ENCODE results near the gene CREBZF. TPM values are rescaled to one million over a fixed set of nuclear protein-coding genes. Genes with fewer than 3 reads are reported as not detected.

The CREBZF gene
- total RNA-seq, 2 experiments from 2014 or later, result 82.1 to 120 TPM

- peaks cover 16% of the 10 kb centered on the region for H3K79me2 ChIP-seq (ENCODE audit: insufficient read depth, low read depth, low read length)
- H3K27ac ChIP-seq (ENCODE audit: low read depth, low read length, poor library complexity, severe bottlenecking), result no peak overlapping the region
- CTCF ChIA-PET (ENCODE audit: unreplicated experiment), result no interaction called here
- H3K4me2 ChIP-seq (ENCODE audit: low read length), result no peak overlapping the region
- peaks cover 14% of the 10 kb centered on the region for H3K4me1 ChIP-seq (ENCODE audit: insufficient read depth, low read length, poor library complexity, severe bottlenecking)
- H4K20me1 ChIP-seq (ENCODE audit: insufficient read depth, low read length), result peaks cover 7% of the 10 kb centered on the region
- intact Hi-C loops (cut with micrococcal nuclease; ENCODE audit: unreplicated experiment), result no loop called here
- no peak overlapping the region for H3K4me3 ChIP-seq (ENCODE audit: low read depth, low read length, poor library complexity, severe bottlenecking)
- POLR2A ChIA-PET, result interaction anchor here (0.5 to 1.3 kb wide), 5 partner anchors 18 to 414 kb away, joined by 3 to 7 read pairs (median 3); partner anchors contain the start of genes CCDC89, DLG2 and TMEM126B
- DNase-seq (ENCODE audit: low spot score), result no peak
- no peak for TF ChIP-seq CTCF (conservative IDR thresholded peaks at IDR 0.05; ENCODE audit: low read length)
- no peak for TF ChIP-seq EZH2phosphoT487 (IDR thresholded peaks at IDR 0.05; ENCODE audit: borderline replicate concordance, low read depth, low read length)
- no peak overlapping the region for H2AFZ ChIP-seq (ENCODE audit: low read length)
- BruUV-seq (replicated peaks), result no TSS peak
- no peaks in the 10 kb centered on the region for H3K9me2 ChIP-seq (ENCODE audit: insufficient read depth, low read length)
- H3K9me3 ChIP-seq (ENCODE audit: low read length), result no peaks in the 10 kb centered on the region
- peaks cover 8% of the 10 kb centered on the region for H3K36me3 ChIP-seq (ENCODE audit: insufficient read depth, low read length)
Observed at GRCh38 chr11:85668157-85668556, 3.2 kb upstream of the CREBZF start.

- Histone ChIP-seq H4K20me1 (ENCODE audit: insufficient read depth, low read length) (peaks cover 20% of the 10 kb centered on the region), H3K4me3 (ENCODE audit: low read depth, low read length, poor library complexity, severe bottlenecking) (no peak overlapping the region), H3K27ac (ENCODE audit: low read depth, low read length, poor library complexity, severe bottlenecking) (no peak overlapping the region), H3K79me2 (ENCODE audit: insufficient read depth, low read depth, low read length) (peaks cover 31% of the 10 kb centered on the region), H3K36me3 (ENCODE audit: insufficient read depth, low read length) (peaks cover 22% of the 10 kb centered on the region), H2AFZ (ENCODE audit: low read length) (peak overlapping the region; percentile 96; the same call in 1 of the 2 replicates), H3K9me2 (ENCODE audit: insufficient read depth, low read length) (no peaks in the 10 kb centered on the region), H3K9me3 (ENCODE audit: low read length) (no peaks in the 10 kb centered on the region), H3K4me2 (ENCODE audit: low read length) (no peak overlapping the region), H3K4me1 (ENCODE audit: insufficient read depth, low read length, poor library complexity, severe bottlenecking) (peaks cover 9% of the 10 kb centered on the region)
- ChIA-PET POLR2A (interaction anchor here (0.5 to 1.2 kb wide), 2 partner anchors 18 to 578 kb away, joined by 3 to 5 read pairs; no protein-coding TSS in a partner anchor), CTCF (ENCODE audit: unreplicated experiment) (no interaction called here)
- intact Hi-C loops (cut with micrococcal nuclease; ENCODE audit: unreplicated experiment), result no loop called here
- no TSS peak for BruUV-seq (replicated peaks)
- DNase-seq (ENCODE audit: low spot score), result no peak
- TF ChIP-seq CTCF (conservative IDR thresholded peaks at IDR 0.05; ENCODE audit: low read length) (no peak), EZH2phosphoT487 (IDR thresholded peaks at IDR 0.05; ENCODE audit: borderline replicate concordance, low read depth, low read length) (no peak)
Observed at GRCh38 chr11:85666687-85667086, 1.8 kb upstream of the CREBZF start.

GRCh38 chr11:85665733-85666132 is 804 bp upstream of the CREBZF start:
- Histone ChIP-seq H3K4me2 (ENCODE audit: low read length) (peak overlapping the region; percentile 89), H3K27ac (ENCODE audit: low read depth, low read length, poor library complexity, severe bottlenecking) (no peak overlapping the region), H3K4me1 (ENCODE audit: insufficient read depth, low read length, poor library complexity, severe bottlenecking) (peaks cover 17% of the 10 kb centered on the region), H3K79me2 (ENCODE audit: insufficient read depth, low read depth, low read length) (peaks cover 41% of the 10 kb centered on the region), H3K4me3 (ENCODE audit: low read depth, low read length, poor library complexity, severe bottlenecking) (peak overlapping the region; percentile 93), H2AFZ (ENCODE audit: low read length) (peak overlapping the region; percentile 96), H3K36me3 (ENCODE audit: insufficient read depth, low read length) (peaks cover 32% of the 10 kb centered on the region), H4K20me1 (ENCODE audit: insufficient read depth, low read length) (peaks cover 29% of the 10 kb centered on the region), H3K9me3 (ENCODE audit: low read length) (no peaks in the 10 kb centered on the region), H3K9me2 (ENCODE audit: insufficient read depth, low read length) (no peaks in the 10 kb centered on the region)
- ChIA-PET POLR2A (interaction anchor here (0.5 to 1.2 kb wide), 2 partner anchors 18 to 1110 kb away, joined by 3 read pairs; no protein-coding TSS in a partner anchor), CTCF (ENCODE audit: unreplicated experiment) (no interaction called here)
- BruUV-seq (replicated peaks), result no TSS peak
- intact Hi-C loops (cut with micrococcal nuclease; ENCODE audit: unreplicated experiment), result loop anchor here (2.0 kb wide), 3 partner anchors 37 to 637 kb away; partner anchors contain the start of genes EED, HIKESHI and TMEM126B
- DNase-seq (ENCODE audit: low spot score), result no peak
- TF ChIP-seq CTCF (conservative IDR thresholded peaks at IDR 0.05; ENCODE audit: low read length) (no peak), EZH2phosphoT487 (IDR thresholded peaks at IDR 0.05; ENCODE audit: borderline replicate concordance, low read depth, low read length) (no peak)
